Inferior parietal cortex (tissue), 1 donor: ENCODE data around the gene TRPM4.
"Not testable (repeated sequence)": the region's sequence is repeated elsewhere in the genome, so short reads cannot be mapped to it uniquely, and the experiment has no call there.

Experiments
- DNase-seq: peaks from one replicate; pipeline ENCODE4 v3.0.0-alpha.2; 2016; ENCODE audit errors: extremely low spot score

TRPM4 gene

DNA sequence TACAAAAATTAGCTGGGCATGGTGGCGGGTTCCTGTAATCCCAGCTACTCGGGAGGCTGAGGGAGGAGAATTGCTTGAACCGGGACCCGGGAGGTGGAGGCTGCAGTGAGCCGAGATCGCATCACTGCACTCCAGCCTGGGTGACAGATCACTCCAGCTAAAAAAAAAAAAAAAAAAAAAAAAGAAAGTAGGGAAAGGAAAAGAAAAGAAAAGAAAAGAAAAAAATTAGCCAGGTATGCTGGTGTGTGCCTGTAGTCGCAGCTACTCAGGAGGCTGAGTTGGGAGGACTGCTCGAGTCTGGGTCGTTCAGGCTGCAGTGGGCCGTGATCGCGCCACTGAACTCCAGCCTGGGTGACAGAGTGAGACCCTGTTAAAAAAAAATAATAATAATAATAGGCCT, 30.4 kb upstream of the TRPM4 start:
- DNase-seq, result not testable (repeated sequence)

- peak; percentile 89 for DNase-seq
Measured at GRCh38 chr19:49127674-49128544, 29.7 kb upstream of the TRPM4 start.

DNA sequence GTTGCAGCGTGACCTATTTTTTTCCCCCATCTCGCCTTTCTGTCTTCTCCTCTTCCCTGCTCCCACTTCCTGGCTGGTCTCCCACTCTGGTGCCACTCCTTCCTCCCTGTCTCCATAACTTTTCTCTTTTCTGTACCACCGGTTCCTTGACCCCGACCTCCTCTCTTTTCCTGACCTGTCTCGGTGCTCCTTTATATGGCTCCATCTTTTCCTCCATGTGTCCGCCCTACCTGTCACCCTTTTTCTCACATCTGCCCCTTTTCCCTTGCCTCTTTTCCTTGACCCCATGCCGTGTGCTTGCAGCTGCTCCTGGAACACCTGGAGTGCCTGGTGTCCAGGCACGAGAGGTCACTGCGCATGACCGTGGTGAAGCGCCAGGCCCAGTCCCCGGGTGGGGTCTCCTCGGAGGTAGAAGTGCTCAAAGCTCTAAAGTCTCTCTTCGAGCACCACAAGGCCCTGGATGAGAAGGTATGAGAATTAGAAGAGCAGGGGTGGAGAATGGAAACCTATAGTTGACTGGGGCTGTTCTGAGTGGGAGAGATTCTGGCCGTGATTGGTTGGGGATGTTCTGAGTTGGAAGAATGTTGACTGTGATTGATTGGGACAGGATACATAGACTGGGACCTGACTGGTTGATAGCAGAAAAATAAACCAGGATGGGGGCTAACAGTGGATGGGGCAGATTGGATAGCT, 28.9 kb upstream of the TRPM4 start:
- no peak for DNase-seq

- DNase-seq, result no peak
Measured at GRCh38 chr19:49129238-49129583, 28.4 kb upstream of the TRPM4 start.

DNA sequence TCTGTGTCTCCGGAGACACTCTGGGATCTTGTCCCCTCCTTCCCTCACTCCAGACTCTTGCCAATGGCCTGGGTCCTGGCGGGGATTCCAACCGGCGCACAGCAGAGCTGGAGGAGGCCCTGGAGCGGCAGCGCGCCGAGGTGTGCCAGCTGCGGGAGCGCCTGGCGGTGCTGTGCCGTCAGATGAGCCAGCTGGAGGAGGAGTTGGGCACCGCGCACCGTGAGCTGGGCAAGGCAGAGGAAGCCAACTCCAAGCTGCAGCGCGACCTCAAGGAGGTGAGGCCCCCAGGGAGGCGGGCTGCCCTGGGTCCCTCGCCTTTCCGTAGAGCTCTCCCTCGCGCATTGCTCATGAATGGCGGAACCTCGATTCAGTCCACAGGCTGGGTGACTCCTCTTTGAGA, 27.3 kb upstream of the TRPM4 start:
- no peak for DNase-seq

DNA sequence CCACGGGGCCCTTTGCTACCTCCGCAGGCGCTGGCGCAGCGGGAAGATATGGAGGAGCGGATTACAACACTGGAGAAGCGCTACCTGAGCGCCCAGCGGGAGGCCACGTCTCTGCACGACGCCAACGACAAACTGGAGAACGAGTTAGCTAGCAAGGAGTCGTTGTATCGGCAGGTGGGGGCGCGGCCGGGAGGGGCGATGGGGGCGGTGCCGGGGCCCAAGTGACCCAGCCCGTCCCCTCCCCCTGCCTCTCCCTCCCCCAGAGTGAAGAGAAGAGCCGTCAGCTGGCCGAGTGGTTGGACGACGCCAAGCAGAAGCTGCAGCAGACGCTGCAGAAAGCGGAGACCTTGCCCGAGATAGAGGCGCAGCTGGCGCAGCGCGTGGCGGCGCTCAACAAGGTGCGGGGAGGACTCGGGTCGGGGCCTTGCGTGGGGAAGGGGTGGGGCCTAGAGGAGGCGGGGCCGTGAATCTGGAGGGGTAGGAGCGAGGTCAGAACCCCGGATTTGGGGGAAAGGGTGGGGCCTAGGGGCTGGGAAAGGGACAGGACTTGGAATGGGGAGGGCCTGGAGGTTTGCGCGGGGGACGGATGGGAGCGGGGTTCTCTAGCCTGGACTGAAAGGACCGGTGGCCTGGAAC, 24.5 kb upstream of the TRPM4 start:
- no peak for DNase-seq

DNA sequence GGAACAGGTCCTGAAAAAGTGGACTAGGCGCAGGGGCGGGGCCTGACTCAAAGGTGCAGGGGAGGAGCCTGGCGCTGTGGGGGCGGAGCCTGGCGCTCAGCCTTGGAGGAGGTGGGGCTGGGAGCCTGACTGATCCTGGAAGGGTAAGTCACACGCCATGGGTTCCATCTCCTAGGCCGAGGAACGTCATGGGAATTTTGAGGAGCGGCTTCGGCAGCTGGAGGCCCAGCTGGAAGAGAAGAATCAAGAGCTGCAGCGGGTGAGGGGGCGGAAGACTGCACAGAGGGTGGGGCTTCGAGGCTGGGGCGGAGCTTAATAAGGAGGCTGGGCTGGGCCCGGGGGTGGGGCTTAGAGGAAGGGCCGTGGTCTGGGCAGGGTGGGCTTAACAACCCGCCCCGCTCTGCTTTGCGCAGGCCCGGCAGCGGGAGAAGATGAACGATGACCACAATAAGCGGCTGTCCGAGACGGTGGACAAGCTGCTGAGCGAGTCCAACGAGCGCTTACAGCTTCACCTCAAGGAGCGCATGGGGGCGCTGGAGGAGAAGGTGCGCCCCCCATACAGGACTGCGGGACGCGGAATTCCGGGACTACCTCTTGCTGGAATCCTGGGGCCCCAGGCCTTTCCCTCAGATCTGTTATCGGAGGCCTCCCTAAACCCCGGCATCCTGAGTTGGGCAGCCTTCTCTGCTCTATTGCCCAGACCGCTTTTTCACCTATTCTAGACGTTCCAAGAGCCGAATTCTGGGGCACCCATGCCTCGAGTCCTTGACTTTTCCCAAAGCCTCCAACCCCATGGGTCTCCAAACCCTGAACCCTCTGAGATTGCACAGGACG, 23.8 kb upstream of the TRPM4 start:
- no peak for DNase-seq

- DNase-seq, result no peak
Measured at GRCh38 chr19:49135686-49136085, 21.9 kb upstream of the TRPM4 start.

DNA sequence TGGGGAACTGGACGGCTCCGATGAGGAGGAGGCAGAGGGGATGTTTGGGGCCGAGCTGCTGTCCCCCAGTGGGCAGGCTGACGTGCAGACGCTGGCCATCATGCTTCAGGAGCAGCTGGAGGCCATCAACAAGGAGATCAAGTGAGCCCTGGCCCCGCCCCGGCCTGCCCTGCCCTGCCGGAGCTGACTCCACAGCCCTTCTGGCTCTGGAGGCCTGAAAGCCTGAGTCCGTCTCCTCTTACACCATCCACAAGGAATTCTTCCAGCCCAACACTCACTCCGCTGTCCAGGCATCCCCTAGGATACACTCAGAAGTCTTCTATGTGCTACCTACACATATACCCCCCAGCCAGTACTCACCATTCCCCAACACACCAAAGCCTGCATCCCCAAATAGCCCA, 20.8 kb upstream of the TRPM4 start:
- DNase-seq, result no peak

- no peak for DNase-seq
Measured at GRCh38 chr19:49140951-49141350, 16.6 kb upstream of the TRPM4 start.

DNA sequence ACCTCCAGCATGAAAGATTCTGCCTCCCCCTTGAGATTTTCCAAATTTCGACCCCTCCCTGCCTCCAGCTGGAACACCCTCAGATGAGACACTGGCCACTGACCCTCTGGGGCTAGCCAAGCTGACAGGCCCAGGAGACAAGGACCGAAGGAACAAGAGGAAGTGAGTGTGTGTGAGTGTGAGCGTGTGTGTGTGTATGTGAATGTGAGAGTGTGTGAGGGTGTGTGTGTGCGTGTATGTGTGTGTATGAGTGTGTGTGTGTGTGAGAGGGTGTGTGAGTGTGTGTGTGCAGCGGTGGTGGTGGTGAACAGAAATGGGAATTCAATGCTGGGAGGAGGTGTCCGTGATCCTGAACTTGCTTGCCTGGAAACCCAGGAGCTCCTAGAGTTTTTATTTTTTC, 16.2 kb upstream of the TRPM4 start:
- DNase-seq, result no peak

- peak; percentile 83 for DNase-seq
Measured at GRCh38 chr19:49142866-49143335, 14.7 kb upstream of the TRPM4 start.

- peak; percentile 67 for DNase-seq
Measured at GRCh38 chr19:49145573-49146407, 11.8 kb upstream of the TRPM4 start.

GRCh38 chr19:49146408-49146770, 11.2 kb upstream of the TRPM4 start:
- not testable (repeated sequence) for DNase-seq

- DNase-seq, result no peak
Measured at GRCh38 chr19:49148044-49148682, 9.4 kb upstream of the TRPM4 start.

- DNase-seq, result peak; percentile 69
Measured at GRCh38 chr19:49148784-49149651, 8.6 kb upstream of the TRPM4 start.

DNA sequence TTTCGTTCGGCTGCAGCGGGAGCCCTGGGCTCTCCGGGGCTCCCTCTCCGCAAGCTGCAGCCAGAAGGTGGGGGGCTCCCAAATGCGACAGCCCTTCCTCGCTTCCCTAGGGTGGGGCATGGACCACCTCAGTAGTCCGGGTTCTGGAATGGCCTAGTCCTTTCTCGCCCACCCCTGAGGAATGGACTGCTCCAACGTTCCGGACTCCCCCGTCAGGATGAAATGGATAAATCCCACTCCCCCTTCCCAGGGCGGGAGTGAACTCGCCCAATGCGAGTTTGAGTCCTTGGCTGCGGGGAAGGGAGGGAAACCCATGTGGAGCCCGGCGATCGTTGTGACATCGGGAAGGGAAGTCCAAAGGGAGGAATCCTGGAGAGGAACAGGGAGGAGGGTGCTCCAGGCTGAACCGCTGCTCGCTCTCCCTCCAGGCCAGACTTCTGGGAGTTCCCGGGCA, 7.9 kb upstream of the TRPM4 start:
- peak; percentile 86 for DNase-seq

GRCh38 chr19:49150106-49150943, 7.3 kb upstream of the TRPM4 start:
- DNase-seq, result peak; percentile 71

- no peak for DNase-seq
Measured at GRCh38 chr19:49150944-49151243, 6.7 kb upstream of the TRPM4 start.
